Spleen (tissue), 7 donors: Measurements from ENCODE around the gene PTK7.

Experiments used
- POLR2AphosphoS5 ChIP-seq, 3 donors: sonication (generic); formaldehyde crosslinking; IDR thresholded peaks; one replicate each; pipeline ENCODE4 v1.5.1; 2017; ENCODE audit warnings: antibody characterized with exemption in 3 of 3
- TF ChIP-seq, protein P1 (sequence below), 11 experiments: fragments of 200-600 bp in 7 of 11; fragments of 450-650 bp in 4 of 11; sonication (generic) in 4 of 11; IDR thresholded peaks in 8 of 11; conservative IDR thresholded peaks in 3 of 11; 1 replicate in 7 of 11; 2 replicates in 4 of 11; pipeline versions ENCODE4 v1.4.0 to v1.8.0; 2016 to 2021; ENCODE audit warnings: antibody characterized with exemption in 11 of 11, inconsistent platforms in 4 of 11, mild to moderate bottlenecking in 1 of 11
- donor health status: DM: no; HTN: no; CAD: no; lungs with moderate emphysema.
- donor health status: DM: no; HTN: no; CAD: no.
- donor health status: DM: no; HTN: no; CAD: no.

DNA sequence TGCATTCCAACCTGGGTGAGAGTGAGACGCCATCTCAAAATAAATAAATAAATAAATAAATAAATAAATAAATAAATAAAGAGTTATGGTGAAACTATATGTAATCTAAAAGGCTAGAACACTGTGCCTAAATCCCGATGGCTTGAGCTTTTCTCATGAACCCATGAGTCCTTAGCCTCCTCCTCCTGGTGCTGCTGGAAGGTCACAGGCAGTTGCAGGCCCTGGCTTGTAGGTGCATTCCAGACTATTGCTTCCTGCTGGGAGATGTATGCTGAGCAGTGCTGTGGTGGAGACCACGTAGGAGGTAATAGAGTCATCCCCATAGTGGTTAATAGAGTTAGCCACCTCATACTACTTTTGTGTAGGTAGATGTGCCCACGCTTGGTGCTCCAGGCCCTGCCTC is 12.5 kb downstream of the PTK7 start:
- TF ChIP-seq, protein P1, sequence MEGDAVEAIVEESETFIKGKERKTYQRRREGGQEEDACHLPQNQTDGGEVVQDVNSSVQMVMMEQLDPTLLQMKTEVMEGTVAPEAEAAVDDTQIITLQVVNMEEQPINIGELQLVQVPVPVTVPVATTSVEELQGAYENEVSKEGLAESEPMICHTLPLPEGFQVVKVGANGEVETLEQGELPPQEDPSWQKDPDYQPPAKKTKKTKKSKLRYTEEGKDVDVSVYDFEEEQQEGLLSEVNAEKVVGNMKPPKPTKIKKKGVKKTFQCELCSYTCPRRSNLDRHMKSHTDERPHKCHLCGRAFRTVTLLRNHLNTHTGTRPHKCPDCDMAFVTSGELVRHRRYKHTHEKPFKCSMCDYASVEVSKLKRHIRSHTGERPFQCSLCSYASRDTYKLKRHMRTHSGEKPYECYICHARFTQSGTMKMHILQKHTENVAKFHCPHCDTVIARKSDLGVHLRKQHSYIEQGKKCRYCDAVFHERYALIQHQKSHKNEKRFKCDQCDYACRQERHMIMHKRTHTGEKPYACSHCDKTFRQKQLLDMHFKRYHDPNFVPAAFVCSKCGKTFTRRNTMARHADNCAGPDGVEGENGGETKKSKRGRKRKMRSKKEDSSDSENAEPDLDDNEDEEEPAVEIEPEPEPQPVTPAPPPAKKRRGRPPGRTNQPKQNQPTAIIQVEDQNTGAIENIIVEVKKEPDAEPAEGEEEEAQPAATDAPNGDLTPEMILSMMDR (IDR thresholded peaks at IDR 0.05 in 8 of 11, conservative IDR thresholded peaks at IDR 0.05 in 3 of 11), result no peak
- no peak for TF ChIP-seq POLR2AphosphoS5 (IDR thresholded peaks at IDR 0.05)
